ENCODE data around the gene TAS2R43. TPM values are rescaled to one million over a fixed set of nuclear protein-coding genes. Genes with fewer than 3 reads are reported as not detected.
"Not testable (repeated sequence)": the region's sequence is repeated elsewhere in the genome, so short reads cannot be mapped to it uniquely, and the experiment has no call there.

The TAS2R43 gene
- polyA plus RNA-seq, 1 of the 3 experiments (the other 2 are of a cell fraction), result not detected

DNA sequence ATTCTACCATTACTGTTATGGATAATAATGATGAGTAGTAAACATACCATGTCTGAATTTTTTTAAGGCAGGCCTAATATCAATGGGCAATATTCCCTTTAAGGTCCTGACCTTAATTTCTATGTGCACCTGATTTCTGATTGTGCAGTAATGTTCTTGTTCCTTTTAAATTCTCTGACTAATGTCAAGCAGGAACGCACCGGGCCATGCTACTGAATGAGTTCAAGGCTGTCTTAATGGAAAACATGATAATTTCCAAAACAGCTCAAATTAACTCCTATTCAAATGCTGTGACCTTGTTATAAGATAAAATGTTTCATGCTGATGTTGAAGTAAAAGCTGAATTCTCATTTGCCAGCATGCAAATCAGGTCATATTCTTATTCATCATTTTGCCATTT, 36.8 kb downstream of the TAS2R43 start:
- ChIA-PET CTCF (no interaction called here), POLR2A (no interaction called here)
- H3F3A ChIP-seq (replicated peaks; ENCODE audit: insufficient read depth), result no peaks in the 10 kb centered on the region
- H4K20me1 ChIP-seq (ENCODE audit: insufficient read depth), result 0 out of 2 replicates have a peak, but pooled peaks cover 3% of the 10 kb centered on the region
- H3K4me1 ChIP-seq (ENCODE audit: control insufficient read depth in 1 of 2, insufficient read depth in 2 of 2, low read depth in 1 of 2, low read length in 1 of 2), result peaks cover 0 to 6% of the 10 kb centered on the region in 2 experiments; a peak in 2 of 4 replicates
- H3K4me3 ChIP-seq (ENCODE audit: low read depth in 2 of 2, low read length in 1 of 2), result no peak overlapping the region
- H3K9me2 ChIP-seq, result no peaks in the 10 kb centered on the region
- peaks cover 52% of the 10 kb centered on the region for H3K79me2 ChIP-seq (ENCODE audit: insufficient read depth)
- H3K36me3 ChIP-seq (replicated peaks in 1 of 2; ENCODE audit: control insufficient read depth in 1 of 2, insufficient read depth in 2 of 2, low read length in 1 of 2), result peaks cover 5 to 18% of the 10 kb centered on the region in 2 experiments
- H3K4me2 ChIP-seq, result no peak overlapping the region
- H3K9me3 ChIP-seq, result no peaks in the 10 kb centered on the region; the same call in 1 of the 2 replicates
- H3K9ac ChIP-seq, result no peak overlapping the region
- DNase-seq, result no peak
- 98% methylated on average over 2 of the region's 2 CpGs for WGBS (ENCODE audit: low lambda C conversion rate)
- no peak overlapping the region for H2AFZ ChIP-seq (ENCODE audit: low read depth)
- no peaks in the 10 kb centered on the region for H3K27me3 ChIP-seq (ENCODE audit: insufficient read depth)
- H3K27ac ChIP-seq (ENCODE audit: low read depth in 2 of 2, low read length in 1 of 2), result no peak overlapping the region
- TF ChIP-seq FOXM1 (IDR thresholded peaks at IDR 0.05; ENCODE audit: low read depth) (no peak), JUND (IDR thresholded peaks at IDR 0.05) (no peak), RAD21 (IDR thresholded peaks at IDR 0.05; ENCODE audit: low read length) (no peak), GATA2 (CRISPR knock-in tag; IDR thresholded peaks at IDR 0.05) (no peak), TAF1 (IDR thresholded peaks at IDR 0.05; ENCODE audit: borderline replicate concordance, low read depth, low read length) (no peak), NFIC (IDR thresholded peaks at IDR 0.05; ENCODE audit: borderline replicate concordance) (no peak), RXRA (IDR thresholded peaks at IDR 0.05; ENCODE audit: borderline replicate concordance, low read depth) (no peak), ELF1 (IDR thresholded peaks at IDR 0.05) (no peak), NRF1 (IDR thresholded peaks at IDR 0.05; ENCODE audit: low read depth, low read length) (no peak), SMC3 (IDR thresholded peaks at IDR 0.05; ENCODE audit: low read depth, low read length) (no peak)
- TF ChIP-seq, protein P1, sequence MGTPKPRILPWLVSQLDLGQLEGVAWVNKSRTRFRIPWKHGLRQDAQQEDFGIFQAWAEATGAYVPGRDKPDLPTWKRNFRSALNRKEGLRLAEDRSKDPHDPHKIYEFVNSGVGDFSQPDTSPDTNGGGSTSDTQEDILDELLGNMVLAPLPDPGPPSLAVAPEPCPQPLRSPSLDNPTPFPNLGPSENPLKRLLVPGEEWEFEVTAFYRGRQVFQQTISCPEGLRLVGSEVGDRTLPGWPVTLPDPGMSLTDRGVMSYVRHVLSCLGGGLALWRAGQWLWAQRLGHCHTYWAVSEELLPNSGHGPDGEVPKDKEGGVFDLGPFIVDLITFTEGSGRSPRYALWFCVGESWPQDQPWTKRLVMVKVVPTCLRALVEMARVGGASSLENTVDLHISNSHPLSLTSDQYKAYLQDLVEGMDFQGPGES (IDR thresholded peaks at IDR 0.05; ENCODE audit: low read depth, low read length), result no peak
- TF ChIP-seq, protein P2, sequence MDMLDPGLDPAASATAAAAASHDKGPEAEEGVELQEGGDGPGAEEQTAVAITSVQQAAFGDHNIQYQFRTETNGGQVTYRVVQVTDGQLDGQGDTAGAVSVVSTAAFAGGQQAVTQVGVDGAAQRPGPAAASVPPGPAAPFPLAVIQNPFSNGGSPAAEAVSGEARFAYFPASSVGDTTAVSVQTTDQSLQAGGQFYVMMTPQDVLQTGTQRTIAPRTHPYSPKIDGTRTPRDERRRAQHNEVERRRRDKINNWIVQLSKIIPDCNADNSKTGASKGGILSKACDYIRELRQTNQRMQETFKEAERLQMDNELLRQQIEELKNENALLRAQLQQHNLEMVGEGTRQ (IDR thresholded peaks at IDR 0.05; ENCODE audit: borderline replicate concordance, low read depth, low read length), result no peak
- TF ChIP-seq, protein P3, sequence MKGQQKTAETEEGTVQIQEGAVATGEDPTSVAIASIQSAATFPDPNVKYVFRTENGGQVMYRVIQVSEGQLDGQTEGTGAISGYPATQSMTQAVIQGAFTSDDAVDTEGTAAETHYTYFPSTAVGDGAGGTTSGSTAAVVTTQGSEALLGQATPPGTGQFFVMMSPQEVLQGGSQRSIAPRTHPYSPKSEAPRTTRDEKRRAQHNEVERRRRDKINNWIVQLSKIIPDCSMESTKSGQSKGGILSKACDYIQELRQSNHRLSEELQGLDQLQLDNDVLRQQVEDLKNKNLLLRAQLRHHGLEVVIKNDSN (IDR thresholded peaks at IDR 0.05; ENCODE audit: borderline replicate concordance, low read depth), result no peak
- TF ChIP-seq, protein P4, sequence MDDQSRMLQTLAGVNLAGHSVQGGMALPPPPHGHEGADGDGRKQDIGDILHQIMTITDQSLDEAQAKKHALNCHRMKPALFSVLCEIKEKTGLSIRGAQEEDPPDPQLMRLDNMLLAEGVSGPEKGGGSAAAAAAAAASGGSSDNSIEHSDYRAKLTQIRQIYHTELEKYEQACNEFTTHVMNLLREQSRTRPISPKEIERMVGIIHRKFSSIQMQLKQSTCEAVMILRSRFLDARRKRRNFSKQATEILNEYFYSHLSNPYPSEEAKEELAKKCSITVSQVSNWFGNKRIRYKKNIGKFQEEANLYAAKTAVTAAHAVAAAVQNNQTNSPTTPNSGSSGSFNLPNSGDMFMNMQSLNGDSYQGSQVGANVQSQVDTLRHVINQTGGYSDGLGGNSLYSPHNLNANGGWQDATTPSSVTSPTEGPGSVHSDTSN (IDR thresholded peaks at IDR 0.05), result no peak

DNA sequence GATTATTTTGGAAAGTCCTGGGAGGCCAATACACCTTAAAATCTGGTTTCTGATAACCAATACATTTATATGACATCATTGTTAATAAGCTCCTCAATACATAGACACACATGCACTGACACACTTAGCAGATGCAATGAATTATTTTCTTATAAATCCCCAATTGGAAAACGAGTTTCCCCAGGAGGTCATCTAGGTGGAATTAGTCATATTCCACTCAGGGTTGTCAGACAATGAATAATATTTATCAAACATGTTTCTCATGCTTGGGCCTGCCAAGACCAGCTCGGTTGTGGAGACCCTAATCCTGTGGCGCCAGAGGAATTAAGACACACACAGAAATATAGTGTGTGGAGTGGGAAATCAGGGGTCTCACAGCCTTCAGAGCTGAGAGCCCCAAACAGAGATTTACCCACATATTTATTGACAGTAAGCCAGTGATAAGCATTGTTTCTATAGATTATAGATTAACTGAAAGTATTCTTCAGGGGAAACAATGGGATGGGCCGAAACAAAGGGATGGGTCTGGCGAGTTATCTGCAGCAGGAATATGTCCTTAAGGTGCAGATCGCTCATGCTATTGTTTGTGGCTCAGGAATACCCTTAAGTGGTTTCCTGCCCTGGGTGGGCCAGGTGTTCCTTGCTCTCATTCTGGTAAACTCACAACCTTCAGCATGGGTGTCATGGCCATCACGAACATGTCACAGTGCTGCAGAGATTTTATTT, 42.1 kb downstream of the TAS2R43 start:
- Histone ChIP-seq H3K79me2 (ENCODE audit: insufficient read depth) (peaks cover 40% of the 10 kb centered on the region), H3K36me3 (replicated peaks in 1 of 2; ENCODE audit: control insufficient read depth in 1 of 2, insufficient read depth in 2 of 2, low read length in 1 of 2) (peaks cover 23 to 34% of the 10 kb centered on the region in 2 experiments)
- 99% methylated on average over 7 of the region's 7 CpGs for WGBS (ENCODE audit: low lambda C conversion rate)
- H3K4me2 ChIP-seq; POLR2A ChIA-PET; H3K9me2 ChIP-seq; H3K4me3 ChIP-seq (ENCODE audit: low read depth in 2 of 2, low read length in 1 of 2); H3K4me1 ChIP-seq (ENCODE audit: control insufficient read depth in 1 of 2, insufficient read depth in 2 of 2, low read depth in 1 of 2, low read length in 1 of 2); H2AFZ ChIP-seq (ENCODE audit: low read depth); DNase-seq; H3K9ac ChIP-seq; H4K20me1 ChIP-seq (ENCODE audit: insufficient read depth); H3F3A ChIP-seq (replicated peaks; ENCODE audit: insufficient read depth); H3K27ac ChIP-seq (ENCODE audit: low read depth in 2 of 2, low read length in 1 of 2); H3K9me3 ChIP-seq; H3K27me3 ChIP-seq (ENCODE audit: insufficient read depth); CTCF ChIA-PET: not testable (repeated sequence)

DNA sequence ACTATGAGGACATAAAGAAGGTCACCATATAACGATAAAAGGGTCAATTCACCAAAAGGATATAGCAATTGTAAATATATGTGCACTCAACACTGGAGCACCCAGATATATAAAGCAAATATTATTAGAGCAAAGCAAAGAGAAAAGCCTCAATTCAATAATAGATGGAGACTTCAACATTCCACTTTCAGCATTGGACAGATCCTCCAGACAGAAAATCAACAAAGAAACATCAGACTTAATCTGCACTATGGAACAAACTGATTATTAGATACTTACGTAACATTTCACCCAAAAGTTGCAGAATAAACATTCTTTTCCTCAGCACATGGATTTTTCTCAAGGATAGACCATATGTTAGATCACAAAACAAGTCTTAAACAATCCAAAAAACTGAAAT, 50.7 kb downstream of the TAS2R43 start:
- H4K20me1 ChIP-seq (ENCODE audit: insufficient read depth); POLR2A ChIA-PET; CTCF ChIA-PET; H3K9me2 ChIP-seq; H3K4me2 ChIP-seq; H3K9ac ChIP-seq; H3K27me3 ChIP-seq (ENCODE audit: insufficient read depth); H3K27ac ChIP-seq (ENCODE audit: low read depth in 2 of 2, low read length in 1 of 2); H2AFZ ChIP-seq (ENCODE audit: low read depth); H3K9me3 ChIP-seq; H3K4me1 ChIP-seq (ENCODE audit: control insufficient read depth in 1 of 2, insufficient read depth in 2 of 2, low read depth in 1 of 2, low read length in 1 of 2); DNase-seq; H3K4me3 ChIP-seq (ENCODE audit: low read depth in 2 of 2, low read length in 1 of 2); H3F3A ChIP-seq (replicated peaks; ENCODE audit: insufficient read depth): not testable (repeated sequence)
- Histone ChIP-seq H3K36me3 (replicated peaks in 1 of 2; ENCODE audit: control insufficient read depth in 1 of 2, insufficient read depth in 2 of 2, low read length in 1 of 2) (peaks cover 19 to 45% of the 10 kb centered on the region in 2 experiments), H3K79me2 (ENCODE audit: insufficient read depth) (peaks cover 46% of the 10 kb centered on the region; the same call in 1 of the 2 replicates)
- WGBS (ENCODE audit: low lambda C conversion rate), result 51% methylated on average over 2 of the region's 2 CpGs

Measured in SK-N-SH (cell line).